Measurements from ENCODE around the gene PBLD.

DNA sequence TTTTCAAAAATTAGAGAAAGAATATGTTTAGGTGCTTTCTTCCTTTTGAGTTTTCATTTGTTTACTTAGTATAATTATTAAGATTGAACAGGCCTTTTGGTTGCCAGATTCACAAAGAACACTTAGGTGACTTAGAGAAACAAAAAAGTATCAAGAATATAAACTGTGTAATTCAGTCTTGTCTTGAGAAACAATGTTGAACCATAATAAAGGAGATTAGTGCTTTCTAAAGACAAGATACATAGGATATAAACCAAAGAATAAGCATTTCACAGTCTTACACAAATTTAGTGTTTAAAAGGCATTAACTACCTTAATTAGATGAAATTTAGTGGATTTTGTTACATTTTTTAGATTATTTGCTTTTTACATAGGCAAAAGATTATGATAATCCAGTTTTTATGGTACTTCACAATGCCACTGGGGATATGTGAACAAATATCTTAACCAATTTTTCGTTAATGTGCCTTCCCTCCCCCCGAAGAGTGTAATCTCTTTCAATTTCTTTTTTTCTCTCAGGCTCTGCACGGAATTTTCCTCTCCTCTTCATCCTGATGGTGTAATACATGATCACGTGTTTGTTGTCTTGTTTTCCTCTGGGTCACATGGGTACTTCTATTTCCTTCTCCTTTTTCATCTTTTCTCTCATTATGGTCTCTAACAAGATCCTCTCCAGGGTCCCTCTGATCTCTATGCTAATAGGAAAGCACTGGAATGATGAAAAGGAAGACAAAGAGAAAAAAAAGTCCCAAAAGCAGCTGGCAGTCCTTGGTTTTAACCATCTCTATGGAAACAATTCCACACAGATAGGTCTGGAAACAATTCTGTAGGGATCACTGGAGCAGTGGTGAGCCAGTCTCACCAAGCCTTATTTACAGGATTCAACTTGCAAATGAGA lies 4.6 kb downstream of the PBLD start:
- TF ChIP-seq GABPA (IDR thresholded peaks at IDR 0.05; ENCODE audit: low read depth), result no peak
- TF ChIP-seq SPI1 (IDR thresholded peaks at IDR 0.05; ENCODE audit: borderline replicate concordance, low read depth), result no peak
- TF ChIP-seq, protein P1, sequence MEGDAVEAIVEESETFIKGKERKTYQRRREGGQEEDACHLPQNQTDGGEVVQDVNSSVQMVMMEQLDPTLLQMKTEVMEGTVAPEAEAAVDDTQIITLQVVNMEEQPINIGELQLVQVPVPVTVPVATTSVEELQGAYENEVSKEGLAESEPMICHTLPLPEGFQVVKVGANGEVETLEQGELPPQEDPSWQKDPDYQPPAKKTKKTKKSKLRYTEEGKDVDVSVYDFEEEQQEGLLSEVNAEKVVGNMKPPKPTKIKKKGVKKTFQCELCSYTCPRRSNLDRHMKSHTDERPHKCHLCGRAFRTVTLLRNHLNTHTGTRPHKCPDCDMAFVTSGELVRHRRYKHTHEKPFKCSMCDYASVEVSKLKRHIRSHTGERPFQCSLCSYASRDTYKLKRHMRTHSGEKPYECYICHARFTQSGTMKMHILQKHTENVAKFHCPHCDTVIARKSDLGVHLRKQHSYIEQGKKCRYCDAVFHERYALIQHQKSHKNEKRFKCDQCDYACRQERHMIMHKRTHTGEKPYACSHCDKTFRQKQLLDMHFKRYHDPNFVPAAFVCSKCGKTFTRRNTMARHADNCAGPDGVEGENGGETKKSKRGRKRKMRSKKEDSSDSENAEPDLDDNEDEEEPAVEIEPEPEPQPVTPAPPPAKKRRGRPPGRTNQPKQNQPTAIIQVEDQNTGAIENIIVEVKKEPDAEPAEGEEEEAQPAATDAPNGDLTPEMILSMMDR (IDR thresholded peaks at IDR 0.05; ENCODE audit: insufficient read depth, low read length), result no peak
- TF ChIP-seq REST (IDR thresholded peaks at IDR 0.05; ENCODE audit: insufficient replicate concordance, low read depth), result no peak
- no peak for TF ChIP-seq POLR2AphosphoS5 (IDR thresholded peaks at IDR 0.05; ENCODE audit: low read depth)

Data from HL-60 (cell line).